Activated CD8-positive, alpha-beta memory T cell treated with anti-CD3 and anti-CD28 coated beads for 1 hour (primary cell): Measurements from ENCODE around the gene UBASH3A.

ENCODE experiments used
- DNase-seq, 2 donors: peaks; one replicate each; pipeline ENCODE4 v3.0.0-alpha.2; 2020; ENCODE audit warnings: low read depth in 1 of 2; ENCODE audit errors: extremely low read depth in 1 of 2

UBASH3A gene, protein sequence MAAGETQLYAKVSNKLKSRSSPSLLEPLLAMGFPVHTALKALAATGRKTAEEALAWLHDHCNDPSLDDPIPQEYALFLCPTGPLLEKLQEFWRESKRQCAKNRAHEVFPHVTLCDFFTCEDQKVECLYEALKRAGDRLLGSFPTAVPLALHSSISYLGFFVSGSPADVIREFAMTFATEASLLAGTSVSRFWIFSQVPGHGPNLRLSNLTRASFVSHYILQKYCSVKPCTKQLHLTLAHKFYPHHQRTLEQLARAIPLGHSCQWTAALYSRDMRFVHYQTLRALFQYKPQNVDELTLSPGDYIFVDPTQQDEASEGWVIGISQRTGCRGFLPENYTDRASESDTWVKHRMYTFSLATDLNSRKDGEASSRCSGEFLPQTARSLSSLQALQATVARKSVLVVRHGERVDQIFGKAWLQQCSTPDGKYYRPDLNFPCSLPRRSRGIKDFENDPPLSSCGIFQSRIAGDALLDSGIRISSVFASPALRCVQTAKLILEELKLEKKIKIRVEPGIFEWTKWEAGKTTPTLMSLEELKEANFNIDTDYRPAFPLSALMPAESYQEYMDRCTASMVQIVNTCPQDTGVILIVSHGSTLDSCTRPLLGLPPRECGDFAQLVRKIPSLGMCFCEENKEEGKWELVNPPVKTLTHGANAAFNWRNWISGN

DNA sequence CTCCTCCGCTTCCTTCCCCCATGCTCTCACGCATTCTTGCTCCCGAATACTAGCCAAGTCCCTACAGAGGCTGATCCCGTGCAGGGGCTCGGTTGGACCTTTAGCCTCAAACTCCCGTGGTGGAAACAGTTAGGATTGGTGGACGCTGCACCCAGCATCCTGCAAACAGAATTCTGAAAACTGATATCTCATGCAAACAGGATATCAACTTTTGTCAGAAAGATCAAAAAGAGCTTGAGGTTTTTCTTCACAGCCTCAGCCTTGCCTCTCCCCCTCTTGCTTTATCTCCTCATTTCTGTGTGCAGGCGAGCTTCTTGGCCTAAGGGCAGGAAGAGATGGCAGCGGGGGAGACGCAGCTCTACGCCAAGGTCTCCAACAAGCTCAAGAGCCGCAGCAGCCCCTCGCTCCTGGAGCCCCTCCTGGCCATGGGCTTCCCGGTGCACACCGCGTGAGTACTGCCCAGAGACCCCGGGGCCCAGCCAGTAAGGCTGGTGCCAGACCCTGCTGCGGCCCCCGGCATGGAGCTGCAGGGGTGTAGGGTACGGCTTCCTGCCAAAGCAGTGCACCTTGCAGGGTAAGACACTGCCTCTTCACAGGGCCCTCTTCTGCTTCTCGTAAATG is at the start of gene UBASH3A:
Gene UBASH3A, plus strand, starts transcription at position 292 of the 621 bp plus-strand sequence. Its CDS starts 44 bp downstream, at position 336.
- DNase-seq: no peak

DNA sequence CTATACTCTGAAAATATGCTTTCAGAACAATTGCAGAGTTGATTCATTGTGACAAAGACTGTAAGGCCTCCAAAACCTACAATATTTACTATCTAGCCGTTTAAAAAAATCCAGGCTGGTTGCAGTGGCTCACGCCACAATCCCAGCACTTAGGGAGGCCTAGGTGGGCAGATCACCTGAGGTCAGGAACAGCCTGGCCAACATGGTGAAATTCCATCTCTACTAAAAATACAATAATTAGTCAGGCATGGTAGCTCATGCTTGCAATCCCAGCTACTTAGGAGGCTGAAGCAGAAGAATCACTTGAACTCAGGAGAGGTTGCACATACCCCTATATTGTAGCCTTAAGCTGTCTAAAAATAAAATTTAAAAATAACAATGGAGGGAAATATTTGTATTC is 47.7 kb upstream of the UBASH3A start:
- no peak for DNase-seq

DNA sequence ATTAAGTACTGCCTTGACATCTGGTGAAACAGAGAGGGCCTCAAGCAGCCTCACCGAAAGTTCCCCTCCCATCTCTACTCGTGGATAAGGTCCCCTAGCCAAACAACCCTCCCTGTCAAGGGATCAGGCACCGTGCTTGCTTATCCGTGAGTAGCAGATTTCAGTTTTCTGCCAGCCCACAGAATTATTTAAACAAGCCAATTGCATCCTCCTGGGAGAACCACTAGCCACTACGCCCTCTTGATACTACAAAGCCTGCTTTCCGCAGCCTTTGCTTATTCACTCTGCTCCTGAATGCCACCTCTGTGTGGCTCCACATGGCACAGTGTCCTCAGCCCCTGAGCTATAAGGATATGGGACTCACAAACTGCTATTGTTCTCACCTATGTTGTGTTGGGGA is 47.1 kb upstream of the UBASH3A start:
- no peak for DNase-seq

DNA sequence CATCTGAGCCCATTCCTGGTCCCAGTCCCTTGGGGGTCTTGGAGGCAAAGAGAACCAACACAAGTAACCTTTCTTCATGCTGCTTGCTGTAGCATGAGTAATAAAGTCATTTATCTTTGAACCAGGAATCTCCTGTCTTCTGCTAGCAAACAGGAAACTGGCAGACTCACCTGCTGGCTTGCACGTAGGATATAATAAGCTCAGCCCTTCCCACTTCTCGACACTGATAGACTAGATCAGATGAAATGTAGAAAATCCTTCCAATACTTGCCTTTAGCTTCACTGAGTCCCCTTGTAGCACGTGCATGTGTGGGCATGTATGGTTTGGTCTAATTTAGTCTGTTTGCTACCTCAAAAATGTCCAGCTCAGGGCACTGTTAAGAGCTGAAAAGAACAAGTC is 46.4 kb upstream of the UBASH3A start:
- DNase-seq: no peak

DNA sequence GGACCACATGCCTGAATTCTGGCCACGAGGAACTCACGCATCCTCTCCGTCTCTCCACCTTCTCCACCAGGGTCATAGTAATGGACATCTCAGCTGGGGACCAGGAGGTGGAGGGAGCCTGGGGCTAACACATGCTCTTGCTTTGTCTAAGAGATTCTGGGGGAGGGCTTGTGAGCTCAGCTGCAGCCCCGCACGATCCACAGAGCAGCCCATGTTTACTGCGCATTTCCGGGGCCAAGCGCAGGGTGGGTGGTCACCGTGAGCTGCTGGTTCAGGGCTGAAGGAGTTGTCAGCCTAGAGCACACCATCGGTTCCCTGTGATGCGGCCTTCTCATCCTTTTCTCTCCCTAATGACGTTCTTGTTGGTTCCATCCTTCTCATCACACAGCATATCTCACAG is 45.4 kb upstream of the UBASH3A start:
- DNase-seq: no peak

DNA sequence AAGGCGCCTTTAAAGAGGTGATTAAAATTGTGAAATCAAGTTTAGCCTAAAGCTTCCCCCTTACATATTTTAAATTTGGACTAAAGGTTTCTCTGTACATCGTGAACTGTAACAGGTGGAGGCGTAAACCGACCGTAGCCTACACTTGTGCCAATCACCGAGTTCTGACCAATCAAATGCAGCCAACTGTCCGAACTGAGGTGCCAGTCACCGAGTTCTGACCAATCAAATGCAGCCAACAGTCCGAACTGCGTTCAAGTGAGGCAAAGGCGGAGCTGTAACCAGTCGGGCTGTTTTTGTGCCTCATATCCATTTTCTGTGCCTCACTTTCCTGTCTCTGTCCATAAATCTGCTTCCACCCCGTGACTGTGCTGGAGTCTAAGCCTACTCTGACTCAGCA is 44.8 kb upstream of the UBASH3A start:
- DNase-seq: no peak

DNA sequence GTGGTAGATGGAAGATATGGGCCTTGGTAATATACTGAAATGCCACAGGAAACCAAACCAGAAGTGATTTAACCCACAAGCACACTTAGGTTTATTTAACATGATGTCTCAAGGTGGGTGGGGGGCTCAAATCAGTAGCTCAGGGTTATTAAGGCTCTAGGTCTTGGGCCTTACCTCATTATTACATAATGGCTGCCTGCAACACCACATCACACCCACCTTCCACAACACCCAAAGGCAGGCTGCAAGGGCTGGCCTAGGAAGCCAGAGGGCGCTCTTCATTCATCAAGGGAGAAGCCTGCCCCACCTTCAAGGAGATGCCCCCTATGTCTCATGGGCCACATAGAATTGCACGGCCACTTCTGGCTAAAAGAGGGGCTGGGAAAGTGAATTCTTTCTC is 43.4 kb upstream of the UBASH3A start:
- DNase-seq: no peak

DNA sequence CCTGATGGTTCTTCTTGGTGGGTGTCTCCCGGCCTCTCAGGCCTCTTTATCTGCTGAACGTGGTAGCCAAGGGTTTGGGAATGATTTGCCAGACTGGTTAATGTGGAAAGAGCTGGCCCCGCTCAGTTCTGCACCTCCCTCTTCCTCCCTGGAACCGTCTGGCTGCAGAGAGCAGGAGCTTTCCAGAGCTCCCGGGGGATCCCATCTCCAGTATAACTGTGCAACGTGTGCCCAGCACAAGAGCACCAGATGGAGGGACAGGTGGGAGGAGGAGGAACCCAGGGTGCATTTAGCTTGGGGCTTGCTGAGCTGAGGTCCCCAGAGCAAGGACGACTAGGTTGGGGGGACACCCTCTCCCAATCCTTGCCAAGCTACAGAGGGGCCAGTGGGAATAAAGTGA is 42.4 kb upstream of the UBASH3A start:
- DNase-seq: no peak

DNA sequence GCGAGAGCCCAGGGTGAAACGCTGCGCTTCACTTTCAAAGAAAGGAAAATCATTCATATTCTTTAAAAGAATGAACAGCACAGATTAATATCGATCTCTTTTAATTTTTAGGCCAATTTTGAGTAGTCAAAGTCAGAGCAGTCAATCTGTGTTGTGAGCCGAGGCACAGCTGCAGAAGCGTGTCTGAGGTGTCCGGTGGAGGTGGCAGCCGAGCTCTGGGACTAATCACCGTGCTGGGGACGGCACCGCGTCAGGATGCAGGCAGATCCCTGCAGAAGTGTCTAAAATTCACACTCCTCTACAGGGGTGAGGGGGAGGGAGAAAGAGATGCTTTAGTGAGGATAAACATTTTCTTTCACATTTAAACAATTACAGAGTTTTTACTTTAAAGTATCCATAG is 41.5 kb upstream of the UBASH3A start:
- no peak for DNase-seq

DNA sequence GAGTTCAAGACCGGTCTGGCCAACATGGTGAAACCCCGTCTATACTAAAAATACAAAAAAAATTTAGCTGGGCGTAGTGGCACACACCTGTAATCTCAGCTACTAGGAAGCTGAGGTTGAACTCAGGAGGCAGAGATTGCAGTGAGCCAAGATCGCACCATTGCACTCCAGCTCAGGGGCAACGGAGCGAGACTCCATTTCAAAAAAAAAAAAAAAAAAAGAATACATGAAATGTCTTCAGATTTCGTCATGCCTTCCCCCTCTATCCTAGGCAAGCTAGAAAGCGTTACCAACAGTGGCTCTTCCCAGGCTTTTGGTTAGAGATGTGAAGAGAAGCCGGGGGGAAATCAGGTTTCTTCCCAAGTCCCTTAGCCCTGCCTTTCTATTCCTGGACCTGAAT is 41.0 kb upstream of the UBASH3A start:
- DNase-seq: no peak

DNA sequence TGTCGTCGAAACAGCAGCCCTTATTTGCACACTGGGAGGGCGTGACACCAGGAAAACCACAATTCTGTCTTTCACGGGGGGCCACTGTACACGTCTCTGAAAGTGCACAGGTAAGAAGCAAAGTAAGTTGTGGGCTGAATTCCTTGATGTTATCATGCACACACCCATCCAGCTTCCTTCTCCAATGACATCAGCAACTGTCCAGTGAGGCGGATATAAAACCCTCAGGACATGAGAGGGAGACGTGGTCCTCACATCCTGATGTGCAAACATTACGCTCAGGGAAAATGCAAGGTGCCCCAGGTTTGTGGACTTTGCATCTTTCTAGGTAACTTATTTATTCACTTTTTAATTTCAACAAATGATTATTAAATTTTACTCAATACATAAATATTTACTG is 40.4 kb upstream of the UBASH3A start:
- DNase-seq: no peak

DNA sequence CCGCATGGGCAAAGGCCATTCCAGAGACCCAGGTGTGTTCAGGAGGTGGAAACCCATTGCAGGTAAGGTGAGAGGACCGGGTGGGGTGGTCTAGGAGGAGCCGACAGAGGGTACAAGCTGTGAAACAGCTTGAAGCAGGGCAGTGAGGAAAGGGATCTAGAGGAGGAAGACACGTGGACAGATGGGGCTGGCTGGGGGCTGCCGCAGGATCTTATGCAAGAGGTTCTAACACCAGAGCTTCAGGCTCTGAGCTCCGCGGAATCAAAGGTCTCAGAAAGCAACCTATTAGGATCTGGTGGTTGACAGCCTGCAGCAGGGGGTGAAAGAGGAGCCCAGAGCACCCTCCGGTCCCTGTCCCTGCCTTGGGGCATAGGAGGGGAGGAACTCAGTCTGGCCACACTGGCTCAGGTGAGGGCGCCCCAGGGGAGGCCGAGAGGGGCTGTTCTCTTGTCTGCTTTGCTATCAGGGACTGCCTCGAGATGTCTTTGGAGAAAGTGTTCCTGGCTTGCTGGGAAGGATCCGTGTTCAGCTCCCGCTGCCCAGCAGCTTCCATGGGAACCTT is 39.3 kb upstream of the UBASH3A start:
- no peak for DNase-seq

DNA sequence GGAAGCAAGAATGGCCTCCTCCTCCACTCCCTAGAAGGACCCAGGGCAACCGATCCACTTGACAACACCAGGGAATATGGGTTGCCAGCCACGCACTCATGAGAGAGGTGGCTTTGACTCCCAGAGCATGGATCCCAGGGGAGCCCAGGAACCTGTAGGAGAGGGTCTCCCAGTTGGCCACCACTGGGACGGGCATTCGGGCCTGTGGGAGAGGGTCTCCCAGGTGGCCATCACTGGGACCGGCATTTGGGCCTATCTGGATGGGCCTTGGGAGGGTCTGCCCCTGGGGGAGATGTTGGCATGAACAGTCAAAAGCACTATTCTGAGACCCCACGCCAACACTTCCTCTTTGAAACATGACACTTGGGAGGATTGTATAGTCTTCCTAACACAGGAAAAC is 37.9 kb upstream of the UBASH3A start:
- no peak for DNase-seq

DNA sequence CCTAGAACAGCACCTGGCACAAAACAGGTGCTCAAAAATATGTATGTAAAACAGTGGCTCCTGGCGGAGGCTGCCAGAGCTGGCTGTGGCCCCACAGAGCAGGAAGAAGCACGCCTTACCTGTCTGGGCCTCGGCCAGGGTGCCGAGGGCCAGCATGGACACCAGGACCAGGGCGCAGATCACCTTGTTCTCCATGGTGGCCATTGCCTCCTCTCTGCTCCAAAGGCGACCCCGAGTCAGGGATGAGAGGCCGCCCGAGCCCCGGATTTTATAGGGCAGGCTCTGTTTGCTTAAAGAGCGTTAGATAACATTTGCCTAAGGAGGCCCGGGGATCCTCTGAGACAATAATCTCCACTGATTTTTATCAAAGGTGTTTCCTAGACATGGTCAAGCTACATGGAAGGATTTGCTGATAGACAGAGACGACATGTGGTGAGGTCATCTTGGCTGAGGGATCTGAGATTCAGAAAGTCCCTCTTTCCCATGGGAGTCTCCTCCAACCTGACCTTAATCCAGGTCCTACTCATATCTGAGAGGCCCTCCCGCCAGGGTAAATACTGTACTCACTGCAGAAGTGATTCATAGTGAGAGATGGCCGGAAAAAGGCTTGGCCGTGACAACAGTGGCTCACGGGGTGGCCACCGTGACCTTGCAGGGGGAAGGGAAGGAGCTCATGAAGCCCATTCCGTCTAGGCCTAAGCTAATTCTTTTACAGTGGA is 37.3 kb upstream of the UBASH3A start, which contains the start of gene TFF1:
Gene TFF1, minus strand, starts transcription at position 244 of the 719 bp plus-strand sequence. Its CDS starts 40 bp downstream, at position 204.
- no peak for DNase-seq

DNA sequence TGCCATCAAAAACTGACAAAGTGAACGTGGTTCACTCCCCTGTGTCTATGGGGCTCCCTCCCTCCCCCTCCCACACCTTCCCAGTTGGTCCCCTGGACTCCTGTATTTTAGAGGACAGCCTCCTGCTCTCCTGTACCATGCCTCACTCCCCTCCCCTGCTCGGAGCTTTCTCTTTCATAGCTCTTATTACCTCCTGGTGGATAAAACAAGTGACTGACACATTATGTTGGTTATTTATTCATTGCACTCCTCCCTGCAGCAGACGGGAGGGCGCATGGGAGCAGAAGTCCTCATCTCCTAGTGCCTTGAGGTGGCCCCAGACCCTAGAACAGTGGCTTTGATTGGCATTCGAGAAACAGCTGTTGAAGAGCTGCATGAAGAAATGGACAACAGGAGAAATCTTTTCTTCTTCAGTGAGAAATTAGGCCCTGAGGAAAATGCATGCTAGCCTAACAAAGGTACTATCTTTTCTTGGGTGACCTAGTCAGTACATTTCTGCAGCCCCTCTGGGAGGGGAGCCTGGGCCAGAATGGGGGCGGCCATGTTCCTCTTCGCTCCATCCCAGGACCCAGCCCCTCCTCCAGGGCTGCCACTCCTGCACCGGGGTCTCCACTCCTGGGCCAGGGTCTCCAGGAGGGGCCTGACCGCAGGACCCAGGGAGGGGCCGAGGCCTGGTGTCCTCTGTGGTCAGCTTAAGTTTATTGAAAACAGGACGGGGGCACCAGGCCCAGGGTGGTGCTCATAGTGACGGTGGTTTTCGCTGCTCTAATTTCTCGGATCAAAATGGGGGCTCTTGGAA is 36.1 kb upstream of the UBASH3A start:
- no peak for DNase-seq

DNA sequence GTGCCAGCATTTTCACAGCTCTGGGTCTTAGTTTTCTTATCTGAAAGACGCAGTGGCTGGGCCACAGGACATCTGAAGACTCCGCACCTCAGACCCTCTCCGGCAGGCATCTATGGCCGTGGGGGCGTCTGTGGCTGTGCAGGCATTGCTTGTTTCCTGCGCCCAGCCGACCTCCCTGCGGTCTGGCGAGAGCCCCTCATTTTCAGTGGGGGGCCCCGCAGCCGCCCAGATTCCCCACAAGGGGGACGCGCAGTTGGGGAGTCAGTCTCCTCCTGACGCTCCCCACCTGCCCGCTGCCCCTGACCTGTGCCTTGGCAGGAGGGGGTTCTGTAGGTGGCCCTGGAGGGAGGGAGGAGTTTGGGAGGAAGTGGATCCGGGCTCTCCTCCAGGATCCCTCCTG is 33.9 kb upstream of the UBASH3A start:
- DNase-seq: no peak

DNA sequence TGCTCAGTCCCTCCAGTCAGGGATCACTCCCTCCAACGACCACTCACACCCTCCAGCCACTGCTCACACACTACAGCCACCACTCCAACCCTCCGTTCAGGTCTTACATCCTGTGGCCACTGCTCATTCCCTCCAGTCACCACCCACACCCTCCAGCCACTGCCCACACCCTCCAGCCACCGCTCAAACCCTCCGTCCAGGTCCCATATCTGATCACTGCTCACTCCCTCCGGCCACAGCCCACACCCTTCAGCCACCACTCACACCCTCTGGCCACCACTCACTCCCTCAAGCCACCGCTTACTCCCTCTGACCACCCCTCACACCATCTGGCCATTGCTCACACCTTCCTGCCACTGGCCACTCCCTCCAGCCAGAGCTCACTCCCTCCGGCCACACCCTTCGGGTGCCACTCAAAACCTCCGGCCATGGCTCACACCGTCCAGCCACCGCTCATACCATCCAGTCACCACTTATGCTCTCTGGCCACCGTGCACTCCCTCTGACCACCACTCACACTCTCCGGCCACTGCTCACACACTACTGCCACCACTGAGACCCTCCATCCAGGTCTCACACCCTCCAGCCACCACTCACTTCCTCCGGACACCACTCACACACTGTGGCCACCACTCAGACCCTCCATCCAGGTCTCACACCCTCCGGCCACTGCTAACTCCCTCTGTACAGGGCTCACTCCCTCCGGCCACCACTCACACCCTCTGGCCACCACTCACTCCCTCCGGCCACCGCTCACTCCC is 32.6 kb upstream of the UBASH3A start:
- DNase-seq: no peak

DNA sequence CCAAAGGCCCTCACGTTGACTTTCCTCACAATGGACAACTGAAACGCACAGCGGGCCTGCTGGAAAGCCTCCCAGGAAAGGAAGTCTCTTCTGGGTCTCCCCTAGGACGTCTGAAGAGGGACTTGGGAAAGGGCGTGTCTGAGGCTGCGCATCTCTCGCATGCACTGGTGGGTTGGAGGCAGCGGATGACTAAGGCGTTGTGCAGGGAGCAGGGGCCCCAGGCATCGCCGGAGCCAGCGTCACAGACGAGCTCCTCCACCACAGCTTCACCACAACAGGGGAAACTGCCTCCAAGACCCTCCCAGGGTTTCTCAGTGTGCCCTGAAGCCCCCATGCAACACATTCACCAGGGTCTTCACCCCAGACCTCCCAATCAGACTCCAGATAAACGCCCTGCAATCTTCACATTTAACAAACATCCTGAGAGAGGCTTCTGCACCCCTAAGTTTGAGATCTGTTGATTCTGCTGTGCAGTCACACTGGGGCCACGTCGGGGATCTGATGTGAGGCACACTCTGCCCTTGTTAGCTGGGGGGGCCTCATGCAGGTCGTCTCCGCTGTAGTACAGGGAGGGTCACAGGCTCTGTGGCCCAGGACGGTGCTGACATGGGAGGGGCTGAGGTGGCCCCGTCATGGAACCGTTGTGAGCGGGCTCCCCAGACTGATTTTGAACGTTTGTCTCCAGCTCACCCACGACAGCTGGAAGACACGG is 30.4 kb upstream of the UBASH3A start:
- no peak for DNase-seq
